ENCODE data around the gene ZC3H15.
"Not testable (repeated sequence)": the region's sequence is repeated elsewhere in the genome, so short reads cannot be mapped to it uniquely, and the experiment has no call there.

ZC3H15 gene

GRCh38 chr2:186493564-186494085 is 7.6 kb downstream of the ZC3H15 start:
- no peak for DNase-seq (ENCODE audit: low read depth)

GRCh38 chr2:186496401-186496800 is 10.3 kb downstream of the ZC3H15 start:
- DNase-seq (ENCODE audit: low read depth): no peak

GRCh38 chr2:186497928-186498327 is 11.9 kb downstream of the ZC3H15 start:
- DNase-seq (ENCODE audit: low read depth): no peak

GRCh38 chr2:186498834-186499233 is 12.8 kb downstream of the ZC3H15 start:
- DNase-seq (ENCODE audit: low read depth): no peak

GRCh38 chr2:186503827-186504606 is 18.0 kb downstream of the ZC3H15 start:
- peak; percentile 49 for DNase-seq (ENCODE audit: low read depth)

GRCh38 chr2:186508263-186508662 is 22.2 kb downstream of the ZC3H15 start:
- DNase-seq (ENCODE audit: low read depth): no peak

- peak; percentile 18 for DNase-seq (ENCODE audit: low read depth)
Observed at GRCh38 chr2:186515376-186515775, 29.3 kb downstream of the ZC3H15 start.

- no peak for DNase-seq (ENCODE audit: low read depth)
Observed at GRCh38 chr2:186516396-186516795, 30.3 kb downstream of the ZC3H15 start.

- DNase-seq (ENCODE audit: low read depth): no peak
Observed at GRCh38 chr2:186517090-186517489, 31.0 kb downstream of the ZC3H15 start.

- no peak for DNase-seq (ENCODE audit: low read depth)
Observed at GRCh38 chr2:186518291-186518690, 32.2 kb downstream of the ZC3H15 start.

- DNase-seq (ENCODE audit: low read depth): peak; percentile 37
Observed at GRCh38 chr2:186518945-186519344, 32.9 kb downstream of the ZC3H15 start.

GRCh38 chr2:186521570-186522153 is 35.6 kb downstream of the ZC3H15 start:
- DNase-seq (ENCODE audit: low read depth): not testable (repeated sequence)

- no peak for DNase-seq (ENCODE audit: low read depth)
Observed at GRCh38 chr2:186522450-186522849, 36.4 kb downstream of the ZC3H15 start.

GRCh38 chr2:186523791-186524190 is 37.7 kb downstream of the ZC3H15 start:
- DNase-seq (ENCODE audit: low read depth): peak; percentile 27

GRCh38 chr2:186526281-186526680 is 40.2 kb downstream of the ZC3H15 start:
- DNase-seq (ENCODE audit: low read depth): peak; percentile 9

- no peak for DNase-seq (ENCODE audit: low read depth)
Observed at GRCh38 chr2:186530314-186530713, 44.3 kb downstream of the ZC3H15 start.

- no peak for DNase-seq (ENCODE audit: low read depth)
Observed at GRCh38 chr2:186531257-186531775, 45.3 kb downstream of the ZC3H15 start.

GRCh38 chr2:186532891-186533290 is 46.8 kb downstream of the ZC3H15 start:
- DNase-seq (ENCODE audit: low read depth): no peak

- no peak for DNase-seq (ENCODE audit: low read depth)
Observed at GRCh38 chr2:186533717-186534116, 47.7 kb downstream of the ZC3H15 start.

- DNase-seq (ENCODE audit: low read depth): no peak
Observed at GRCh38 chr2:186534406-186534805, 48.3 kb downstream of the ZC3H15 start.

- DNase-seq (ENCODE audit: low read depth): no peak
Observed at GRCh38 chr2:186535861-186536260, 49.8 kb downstream of the ZC3H15 start.

- DNase-seq (ENCODE audit: low read depth): no peak
Observed at GRCh38 chr2:186537019-186537418, 51.0 kb downstream of the ZC3H15 start.

- peak; percentile 65 for DNase-seq (ENCODE audit: low read depth)
Observed at GRCh38 chr2:186540941-186541340, 54.9 kb downstream of the ZC3H15 start.
